Activated naive CD4-positive, alpha-beta T cell treated with anti-CD3 and anti-CD28 coated beads, Interleukin-2, amount 50 U/mL, for 72 hours (primary cell): ENCODE data around the gene TEX14. TPM values are rescaled to one million over a fixed set of nuclear protein-coding genes. Genes with fewer than 3 reads are reported as not detected.

Experiments used
- ATAC-seq, 2 donors: fragments of 150-1000 bp; cut with Tn5 transposase; 2 replicates each; pipeline ENCODE4 v1.10.0; 2021; ENCODE audit warnings: mild to moderate bottlenecking in 2 of 2, moderate library complexity in 2 of 2
- DNase-seq, 2 donors: peaks; one replicate each; pipeline ENCODE4 v3.0.0; 2021 to 2022; ENCODE audit warnings: low spot score in 2 of 2
- H3K27ac Mint-ChIP-seq, 2 donors: one replicate each; pipeline ENCODE4 v1.8.0; 2022; ENCODE audit warnings: mild to moderate bottlenecking in 2 of 2, mixed read lengths in 2 of 2
- H3K36me3 Mint-ChIP-seq, 2 donors: one replicate each; pipeline ENCODE4 v1.8.0; 2022; ENCODE audit warnings: mixed read lengths in 2 of 2
- H3K9me3 Mint-ChIP-seq, 2 donors: one replicate each; pipeline ENCODE4 v1.8.0; 2022; ENCODE audit warnings: mixed read lengths in 2 of 2
- total RNA-seq, 2 donors: library from RNA; stranded (reverse); gene quantifications; one replicate each; pipeline ENCODE4 v1.2.3, GENCODE V29; 2022

The TEX14 gene, protein sequence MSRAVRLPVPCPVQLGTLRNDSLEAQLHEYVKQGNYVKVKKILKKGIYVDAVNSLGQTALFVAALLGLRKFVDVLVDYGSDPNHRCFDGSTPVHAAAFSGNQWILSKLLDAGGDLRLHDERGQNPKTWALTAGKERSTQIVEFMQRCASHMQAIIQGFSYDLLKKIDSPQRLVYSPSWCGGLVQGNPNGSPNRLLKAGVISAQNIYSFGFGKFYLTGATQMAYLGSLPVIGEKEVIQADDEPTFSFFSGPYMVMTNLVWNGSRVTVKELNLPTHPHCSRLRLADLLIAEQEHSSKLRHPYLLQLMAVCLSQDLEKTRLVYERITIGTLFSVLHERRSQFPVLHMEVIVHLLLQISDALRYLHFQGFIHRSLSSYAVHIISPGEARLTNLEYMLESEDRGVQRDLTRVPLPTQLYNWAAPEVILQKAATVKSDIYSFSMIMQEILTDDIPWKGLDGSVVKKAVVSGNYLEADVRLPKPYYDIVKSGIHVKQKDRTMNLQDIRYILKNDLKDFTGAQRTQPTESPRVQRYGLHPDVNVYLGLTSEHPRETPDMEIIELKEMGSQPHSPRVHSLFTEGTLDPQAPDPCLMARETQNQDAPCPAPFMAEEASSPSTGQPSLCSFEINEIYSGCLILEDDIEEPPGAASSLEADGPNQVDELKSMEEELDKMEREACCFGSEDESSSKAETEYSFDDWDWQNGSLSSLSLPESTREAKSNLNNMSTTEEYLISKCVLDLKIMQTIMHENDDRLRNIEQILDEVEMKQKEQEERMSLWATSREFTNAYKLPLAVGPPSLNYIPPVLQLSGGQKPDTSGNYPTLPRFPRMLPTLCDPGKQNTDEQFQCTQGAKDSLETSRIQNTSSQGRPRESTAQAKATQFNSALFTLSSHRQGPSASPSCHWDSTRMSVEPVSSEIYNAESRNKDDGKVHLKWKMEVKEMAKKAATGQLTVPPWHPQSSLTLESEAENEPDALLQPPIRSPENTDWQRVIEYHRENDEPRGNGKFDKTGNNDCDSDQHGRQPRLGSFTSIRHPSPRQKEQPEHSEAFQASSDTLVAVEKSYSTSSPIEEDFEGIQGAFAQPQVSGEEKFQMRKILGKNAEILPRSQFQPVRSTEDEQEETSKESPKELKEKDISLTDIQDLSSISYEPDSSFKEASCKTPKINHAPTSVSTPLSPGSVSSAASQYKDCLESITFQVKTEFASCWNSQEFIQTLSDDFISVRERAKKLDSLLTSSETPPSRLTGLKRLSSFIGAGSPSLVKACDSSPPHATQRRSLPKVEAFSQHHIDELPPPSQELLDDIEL (N-terminal part only)
- total RNA-seq, result under 1 TPM; 0.18 to 0.98 TPM

- no peaks in the 10 kb centered on the region for H3K9me3 Mint-ChIP-seq
- H3K27ac Mint-ChIP-seq, result peak within 1 kb of the TSS; percentile 97 to 99
- ATAC-seq, result no peak
- no peak for DNase-seq
- H3K36me3 Mint-ChIP-seq, result peaks cover 18 to 27% of the 10 kb centered on the region in 2 donors
These were observed at the start of gene TEX14 for GRCh38 chr17:58691701-58692238. Gene TEX14 (minus strand): TSS chr17:58692045. CDS start chr17:58652001, 40,044 bp downstream.

DNA sequence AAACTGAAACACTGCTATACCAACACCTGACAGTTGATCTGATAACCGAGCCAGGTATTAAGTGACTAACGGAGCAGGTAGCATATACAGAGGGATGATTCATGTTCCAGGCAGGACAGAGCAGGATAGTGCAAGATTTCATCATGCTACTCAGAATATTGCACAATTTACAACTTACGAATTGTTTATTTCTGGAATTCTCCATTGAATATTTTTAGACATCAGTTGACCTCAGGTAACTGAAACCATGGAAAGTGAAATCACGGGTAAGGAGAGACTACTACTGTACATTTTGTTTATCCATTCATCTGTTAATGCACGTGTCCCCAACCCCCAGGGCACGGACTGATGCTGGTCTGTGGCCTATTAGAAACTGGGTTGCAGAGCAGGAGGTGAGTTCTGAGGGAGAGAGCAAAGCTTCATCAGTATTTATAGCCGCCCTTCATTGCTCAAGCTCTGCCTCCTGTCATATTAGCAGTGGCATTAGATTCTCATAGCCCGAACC lies 49.3 kb upstream of the TEX14 start:
- ATAC-seq (no peak), DNase-seq (no peak)
- H3K27ac Mint-ChIP-seq, result no peak overlapping the region
- no peaks in the 10 kb centered on the region for H3K9me3 Mint-ChIP-seq
- no peaks in the 10 kb centered on the region for H3K36me3 Mint-ChIP-seq

DNA sequence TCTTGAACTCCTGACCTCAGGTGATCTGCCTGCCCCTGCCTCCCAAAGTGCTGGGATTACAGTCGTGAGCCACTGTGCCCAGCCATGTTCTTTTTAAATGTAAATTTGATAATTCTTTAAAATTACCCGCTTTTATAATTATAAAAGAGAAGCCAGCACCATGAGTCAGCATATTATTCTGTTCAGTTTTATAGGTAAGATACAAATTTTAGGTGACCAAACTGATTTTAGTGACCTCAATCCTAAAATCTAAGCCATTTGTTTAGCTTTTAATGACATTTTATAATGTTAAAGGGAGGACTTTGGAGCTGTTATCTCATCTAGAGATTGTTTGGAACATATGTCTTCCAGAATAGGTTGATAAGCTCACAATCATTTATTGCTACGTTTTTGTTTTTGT lies 43.0 kb upstream of the TEX14 start:
- Mint-ChIP-seq H3K9me3 (no peaks in the 10 kb centered on the region), H3K36me3 (no peaks in the 10 kb centered on the region), H3K27ac (peak overlapping the region in 1 of 2 donors; percentile 7)
- no peak for DNase-seq
- no peak for ATAC-seq

DNA sequence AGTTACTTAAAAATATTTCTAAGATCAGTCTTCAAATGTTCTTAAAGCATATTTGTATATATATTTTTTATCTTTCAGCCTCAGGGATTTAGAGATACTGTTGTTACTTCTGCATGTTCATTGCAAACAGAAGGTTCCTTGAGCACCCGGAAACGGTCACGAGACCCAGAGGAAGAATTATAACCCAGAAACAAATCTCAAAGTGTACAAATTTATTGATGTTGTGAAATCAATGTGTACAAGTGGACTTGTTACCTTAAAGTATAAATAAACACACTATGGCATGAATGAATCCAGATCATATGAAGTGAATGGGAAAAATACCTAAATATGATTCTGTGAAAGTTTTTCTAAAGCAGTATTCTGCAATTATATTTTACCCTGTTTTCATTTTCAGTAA lies 42.2 kb upstream of the TEX14 start:
- Mint-ChIP-seq H3K36me3 (no peaks in the 10 kb centered on the region), H3K27ac (no peak overlapping the region), H3K9me3 (no peaks in the 10 kb centered on the region)
- DNase-seq (no peak), ATAC-seq (no peak)

GRCh38 chr17:58730937-58731336 lies 39.1 kb upstream of the TEX14 start:
- no peak overlapping the region for H3K27ac Mint-ChIP-seq
- H3K9me3 Mint-ChIP-seq, result no peaks in the 10 kb centered on the region
- DNase-seq (no peak), ATAC-seq (no peak)
- H3K36me3 Mint-ChIP-seq, result no peaks in the 10 kb centered on the region

GRCh38 chr17:58728798-58729197 lies 37.0 kb upstream of the TEX14 start:
- no peak for ATAC-seq
- Mint-ChIP-seq H3K27ac (no peak overlapping the region), H3K9me3 (no peaks in the 10 kb centered on the region), H3K36me3 (no peaks in the 10 kb centered on the region)
- no peak for DNase-seq

DNA sequence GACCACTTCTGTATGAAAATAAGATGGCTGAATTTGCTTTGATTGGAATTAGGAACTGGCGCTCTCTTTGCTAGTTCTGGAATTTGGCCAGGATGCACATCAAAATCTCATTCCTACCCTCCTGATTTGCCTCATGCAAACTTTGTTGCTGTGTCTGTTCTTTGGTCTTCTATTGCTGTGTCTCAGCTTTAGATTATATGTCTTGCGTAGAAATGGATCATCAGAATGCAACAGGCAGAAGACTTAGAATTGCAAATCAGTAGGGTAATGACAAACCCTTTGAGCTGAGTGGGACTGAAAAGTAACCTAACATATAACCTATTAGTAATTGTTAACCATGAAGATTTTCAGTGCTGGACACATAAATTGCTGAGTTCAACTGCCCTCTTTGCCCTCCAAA lies 30.9 kb upstream of the TEX14 start:
- Mint-ChIP-seq H3K27ac (no peak overlapping the region), H3K9me3 (no peaks in the 10 kb centered on the region), H3K36me3 (no peaks in the 10 kb centered on the region)
- no peak for ATAC-seq
- DNase-seq, result no peak

DNA sequence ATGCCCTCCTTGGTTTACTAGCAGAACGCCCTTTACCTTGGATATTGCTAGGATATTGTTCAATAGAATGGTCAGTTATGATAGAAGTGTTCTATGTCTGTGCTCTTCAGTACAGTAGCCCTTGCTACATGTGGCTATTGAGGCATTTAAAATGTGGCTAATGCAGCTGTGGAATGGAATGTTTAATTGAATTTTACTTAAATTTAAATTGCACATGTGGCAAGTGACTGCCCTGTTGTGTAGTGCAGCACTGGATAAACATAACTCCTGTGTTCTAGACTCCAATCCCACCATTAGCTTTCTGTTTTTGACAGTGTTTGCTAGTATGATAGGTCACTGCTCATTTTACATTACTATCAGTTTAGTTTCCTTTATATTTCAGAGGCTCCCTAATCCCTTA lies 30.4 kb upstream of the TEX14 start:
- no peak for DNase-seq
- Mint-ChIP-seq H3K36me3 (no peaks in the 10 kb centered on the region), H3K9me3 (no peaks in the 10 kb centered on the region), H3K27ac (no peak overlapping the region)
- ATAC-seq, result no peak

- Mint-ChIP-seq H3K27ac (no peak overlapping the region), H3K9me3 (no peaks in the 10 kb centered on the region), H3K36me3 (peaks cover 9 to 18% of the 10 kb centered on the region in 2 donors)
- ATAC-seq (no peak), DNase-seq (peak in 1 of 2 donors; percentile 55)
These were observed 19.2 kb upstream of the TEX14 start for GRCh38 chr17:58710948-58711552.

DNA sequence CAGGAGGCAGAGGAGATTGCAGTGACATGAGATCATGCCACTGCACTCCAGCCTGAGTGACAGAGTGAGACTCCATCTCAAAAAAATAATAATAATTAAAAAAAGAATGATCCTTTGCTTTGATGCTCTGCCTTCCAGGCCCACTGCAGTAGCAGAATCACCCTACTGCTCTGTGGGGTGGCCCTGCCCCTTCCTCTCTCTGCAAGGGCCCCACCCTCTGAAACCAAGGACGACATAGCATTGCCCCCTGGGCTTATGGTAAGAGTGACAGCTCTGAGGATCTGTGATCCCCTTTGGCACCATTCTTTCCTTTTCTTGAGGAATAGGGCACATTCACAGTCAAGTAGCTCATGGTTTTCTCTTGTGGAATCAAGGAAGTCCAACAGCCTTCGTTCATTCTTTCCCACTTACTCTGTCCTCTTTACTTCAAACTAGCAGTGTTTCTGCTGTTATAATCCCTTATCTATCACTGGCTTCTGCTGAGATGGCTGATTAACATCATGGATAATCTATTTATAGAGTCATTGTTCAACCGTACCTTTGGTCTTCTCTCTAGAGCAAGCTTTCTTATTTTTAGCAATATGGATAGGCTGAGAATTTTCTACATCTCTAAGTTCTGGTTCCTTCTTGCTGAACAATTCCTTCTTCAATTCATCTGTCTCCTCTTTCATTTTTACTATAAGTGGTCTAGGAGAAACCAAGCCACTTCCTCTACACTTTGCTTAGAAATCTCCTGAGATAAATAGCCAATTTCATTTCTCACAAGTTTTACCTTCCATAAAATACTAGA lies 14.7 kb upstream of the TEX14 start:
- peaks cover 9 to 41% of the 10 kb centered on the region in 2 donors for H3K36me3 Mint-ChIP-seq
- no peak for DNase-seq
- no peaks in the 10 kb centered on the region for H3K9me3 Mint-ChIP-seq
- peak in 1 of 2 donors; percentile 18 for ATAC-seq
- peak overlapping the region; percentile 8 to 33 for H3K27ac Mint-ChIP-seq

DNA sequence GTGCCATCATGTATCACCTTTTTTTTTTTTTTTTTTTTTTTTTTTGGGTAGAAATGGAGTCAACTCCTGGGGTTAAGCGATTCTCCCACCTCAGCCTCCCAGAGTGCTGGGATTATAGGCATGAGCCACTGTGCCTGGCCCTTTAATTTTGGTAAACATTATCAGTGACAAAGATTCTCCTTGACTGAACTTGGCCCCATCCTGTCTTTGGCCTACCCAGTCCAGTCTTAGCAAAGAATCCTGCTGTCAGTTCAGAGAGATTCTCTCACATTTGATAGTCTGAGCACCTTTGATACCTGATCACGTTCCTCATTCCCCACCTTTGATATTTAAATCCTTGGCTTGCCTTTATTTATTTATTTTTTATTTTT lies 12.1 kb upstream of the TEX14 start:
- no peak for ATAC-seq
- H3K9me3 Mint-ChIP-seq, result no peaks in the 10 kb centered on the region
- peaks cover 0 to 38% of the 10 kb centered on the region in 2 donors for H3K36me3 Mint-ChIP-seq
- peak overlapping the region in 1 of 2 donors; percentile 90 for H3K27ac Mint-ChIP-seq
- DNase-seq, result no peak

- DNase-seq (peak in 1 of 2 donors; percentile 13), ATAC-seq (peak in 1 of 2 donors; percentile 76)
- peak overlapping the region in 1 of 2 donors; percentile 90 for H3K27ac Mint-ChIP-seq
These were observed 11.5 kb upstream of the TEX14 start for GRCh38 chr17:58703137-58703915.

DNA sequence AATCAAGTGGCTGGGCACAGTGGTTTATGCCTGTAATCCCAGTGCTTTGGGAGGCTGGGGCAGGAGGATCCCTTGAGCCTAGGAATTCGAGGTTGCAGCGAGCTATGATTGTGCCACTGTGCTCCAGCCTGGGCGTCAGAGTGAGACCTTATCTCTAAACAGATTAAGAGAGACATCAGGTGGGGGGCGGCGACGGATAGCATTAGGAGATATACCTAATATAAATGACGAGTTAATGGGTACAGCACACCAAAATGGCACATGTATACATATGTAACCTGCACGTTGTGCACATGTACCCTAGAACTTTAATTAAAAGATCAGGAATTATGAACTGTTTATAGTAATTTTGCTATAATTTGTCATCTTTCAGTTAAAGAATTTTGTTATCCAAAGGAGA lies 10.9 kb upstream of the TEX14 start:
- peaks cover 0 to 38% of the 10 kb centered on the region in 2 donors for H3K36me3 Mint-ChIP-seq
- ATAC-seq, result no peak
- H3K9me3 Mint-ChIP-seq, result no peaks in the 10 kb centered on the region
- H3K27ac Mint-ChIP-seq, result peak overlapping the region in 1 of 2 donors; percentile 99
- no peak for DNase-seq

More at GRCh38 chr17:58703137-58703915, 11.5 kb upstream of the TEX14 start:
- Mint-ChIP-seq H3K36me3 (peaks cover 0 to 38% of the 10 kb centered on the region in 2 donors), H3K9me3 (no peaks in the 10 kb centered on the region)

- ATAC-seq (peak; percentile 63 to 77), DNase-seq (peak in 1 of 2 donors; percentile 33)
- H3K36me3 Mint-ChIP-seq, result peaks cover 0 to 38% of the 10 kb centered on the region in 2 donors
- H3K27ac Mint-ChIP-seq, result peak overlapping the region in 1 of 2 donors; percentile 99
- H3K9me3 Mint-ChIP-seq, result no peaks in the 10 kb centered on the region
These were observed 10.2 kb upstream of the TEX14 start for GRCh38 chr17:58702045-58702476.
